Thoracic aorta (tissue), 2 donors: ENCODE data around the gene DACH1. TPM values are rescaled to one million over a fixed set of nuclear protein-coding genes. Genes with fewer than 3 reads are reported as not detected.

Experiments
- ATAC-seq: fragments of 150-250 bp; one replicate; pipeline ENCODE4 v1.8.0; 2017; ENCODE audit warnings: low read depth; ENCODE audit not compliant: insufficient number of reproducible peaks, low FRiP score
- DNase-seq: peaks from one replicate; pipeline ENCODE4 v3.0.0-alpha.2; 2020; ENCODE audit warnings: low spot score
- H3K27ac ChIP-seq, 2 donors: fragments of 200-600 bp; sonication (generic); 1 replicate in 1 of 2; 2 replicates in 1 of 2; pipeline ENCODE4 v1.5.1; 2016; ENCODE audit warnings: mild to moderate bottlenecking in 2 of 2, moderate library complexity in 2 of 2
- H3K27me3 ChIP-seq: fragments of 200-600 bp; sonication (generic); replicated peaks from 2 replicates; pipeline ENCODE4 v1.6.0; 2016; ENCODE audit warnings: mild to moderate bottlenecking; ENCODE audit not compliant: insufficient read depth
- H3K36me3 ChIP-seq: fragments of 200-600 bp; sonication (generic); one replicate; pipeline ENCODE4 v1.5.1; 2016
- H3K4me1 ChIP-seq, 2 donors: fragments of 200-600 bp; sonication (generic); 1 replicate in 1 of 2; 2 replicates in 1 of 2; pipeline versions ENCODE4 v1.5.1 to v1.6.0; 2016; ENCODE audit warnings: low read depth in 2 of 2, mild to moderate bottlenecking in 1 of 2; ENCODE audit not compliant: control insufficient read depth in 1 of 2
- H3K4me3 ChIP-seq: fragments of 200-600 bp; sonication (generic); 2 replicates; pipeline ENCODE4 v1.5.1; 2016; ENCODE audit warnings: mild to moderate bottlenecking
- H3K9me3 ChIP-seq: fragments of 200-600 bp; sonication (generic); 2 replicates; pipeline ENCODE4 v1.5.1; 2016
- CTCF ChIP-seq: fragments of 200-600 bp; sonication (generic); IDR thresholded peaks from one replicate; pipeline ENCODE4 v1.5.1; 2019; ENCODE audit warnings: antibody characterized with exemption
- total RNA-seq, 2 donors: library from RNA; depleted of rRNA; stranded (reverse); fragments of >200 nt; gene quantifications; one replicate each; pipeline versions ENCODE4 v1.1.0 to v1.2.3, GENCODE V29; 2016

The DACH1 gene
- total RNA-seq, 2 donors from 2014 or later: 0.14 to 1.3 TPM

- no peak for ATAC-seq
- no peaks in the 10 kb centered on the region for H3K9me3 ChIP-seq
- no peak overlapping the region for H3K4me3 ChIP-seq
- H3K36me3 ChIP-seq: no peaks in the 10 kb centered on the region
- TF ChIP-seq CTCF: no peak
- H3K4me1 ChIP-seq: no peaks in the 10 kb centered on the region
- no peak for DNase-seq
- H3K27ac ChIP-seq: no peak overlapping the region
- H3K27me3 ChIP-seq: no peaks in the 10 kb centered on the region
These were observed 353.5 kb downstream of the DACH1 start for GRCh38 chr13:71513411-71514033.

- TF ChIP-seq CTCF: no peak
- Histone ChIP-seq H3K9me3 (no peaks in the 10 kb centered on the region), H3K4me1 (no peaks in the 10 kb centered on the region), H3K27me3 (no peaks in the 10 kb centered on the region), H3K36me3 (no peaks in the 10 kb centered on the region), H3K4me3 (no peak overlapping the region), H3K27ac (no peak overlapping the region)
- DNase-seq (no peak), ATAC-seq (no peak)
These were observed 363.2 kb downstream of the DACH1 start for GRCh38 chr13:71503781-71504180.

- DNase-seq (no peak), ATAC-seq (no peak)
- Histone ChIP-seq H3K9me3 (no peaks in the 10 kb centered on the region), H3K4me1 (no peaks in the 10 kb centered on the region), H3K27me3 (no peaks in the 10 kb centered on the region), H3K4me3 (no peak overlapping the region), H3K27ac (no peak overlapping the region), H3K36me3 (no peaks in the 10 kb centered on the region)
- TF ChIP-seq CTCF: no peak
These were observed 367.0 kb downstream of the DACH1 start for GRCh38 chr13:71499944-71500514.

- no peak overlapping the region for H3K4me3 ChIP-seq
- no peaks in the 10 kb centered on the region for H3K9me3 ChIP-seq
- no peak for DNase-seq
- TF ChIP-seq CTCF: no peak
- H3K4me1 ChIP-seq: no peaks in the 10 kb centered on the region
- H3K27ac ChIP-seq: no peak overlapping the region
- no peak for ATAC-seq
- H3K36me3 ChIP-seq: no peaks in the 10 kb centered on the region
- no peaks in the 10 kb centered on the region for H3K27me3 ChIP-seq
These were observed 367.8 kb downstream of the DACH1 start for GRCh38 chr13:71499235-71499634.

- Histone ChIP-seq H3K4me3 (no peak overlapping the region), H3K27ac (no peak overlapping the region), H3K4me1 (no peaks in the 10 kb centered on the region), H3K36me3 (no peaks in the 10 kb centered on the region), H3K9me3 (no peaks in the 10 kb centered on the region), H3K27me3 (no peaks in the 10 kb centered on the region)
- ATAC-seq: no peak
- DNase-seq: no peak
- TF ChIP-seq CTCF: no peak
These were observed 373.8 kb downstream of the DACH1 start for GRCh38 chr13:71493189-71493588.
